Sigmoid colon (tissue), 7 donors: ENCODE data around the gene TRMT112. TPM values are rescaled to one million over a fixed set of nuclear protein-coding genes. Genes with fewer than 3 reads are reported as not detected.

Source experiments
- DNase-seq: peaks from one replicate; pipeline ENCODE4 v3.0.0-alpha.2; 2019
- H3K27ac ChIP-seq, 4 donors: fragments of 200-600 bp; sonication (generic); one replicate each; pipeline ENCODE4 v1.5.1; 2016 to 2019; ENCODE audit warnings: mild to moderate bottlenecking in 1 of 4
- H3K27me3 ChIP-seq, 3 donors: fragments of 200-600 bp; sonication (generic); one replicate each; pipeline ENCODE4 v1.5.1; 2019; ENCODE audit warnings: mild to moderate bottlenecking in 1 of 3
- H3K36me3 ChIP-seq, 4 donors: fragments of 200-600 bp; sonication (generic); one replicate each; pipeline ENCODE4 v1.5.1; 2016 to 2019
- H3K4me1 ChIP-seq, 4 donors: fragments of 200-600 bp; sonication (generic); one replicate each; pipeline ENCODE4 v1.5.1; 2017 to 2019
- H3K4me3 ChIP-seq, 4 donors: fragments of 200-600 bp; sonication (generic); one replicate each; pipeline ENCODE4 v1.5.1; 2017 to 2019; ENCODE audit warnings: mild to moderate bottlenecking in 2 of 4, moderate library complexity in 1 of 4
- H3K9me3 ChIP-seq, 4 donors: fragments of 200-600 bp in 3 of 4; sonication (generic) in 3 of 4; one replicate each; pipeline versions ENCODE4 v1.5.1 to v1.6.1; 2013 to 2019
- EP300 ChIP-seq, 4 donors: sonication (generic); formaldehyde crosslinking; IDR thresholded peaks; one replicate each; pipeline ENCODE4 v1.6.1; 2017; ENCODE audit warnings: antibody characterized with exemption in 4 of 4
- POLR2A ChIP-seq, 2 donors: fragments of 450-650 bp; IDR thresholded peaks; one replicate each; pipeline ENCODE4 v1.6.1; 2016; ENCODE audit warnings: antibody characterized with exemption in 2 of 2, mild to moderate bottlenecking in 2 of 2, moderate library complexity in 2 of 2
- POLR2AphosphoS5 ChIP-seq, 4 donors: sonication (generic); formaldehyde crosslinking; IDR thresholded peaks; one replicate each; pipeline ENCODE4 v1.6.1; 2017; ENCODE audit warnings: antibody characterized with exemption in 4 of 4
- WGBS, 2 donors: extraction: QIAGEN DNeasy Blood & Tissue Kit; methylation state at CpG; one replicate each; pipeline ENCODE4 v1.1.7; 2013; 5-methylcytosine and 5-hydroxymethylcytosine counted together
- intact Hi-C: fragments of 100-400 bp; cut with DNase I; formaldehyde crosslinking; loops from one replicate; pipeline ENCODE4 v1.15.1; 2023
- polyA plus RNA-seq, 3 donors: library from polyadenylated mRNA; stranded (reverse); fragments of 200-250 nt; gene quantifications; one replicate each; pipeline ENCODE4 v1.2.3, GENCODE V29; 2013
- total RNA-seq, 4 donors: library from RNA; depleted of rRNA; stranded (reverse); fragments of >200 nt; gene quantifications; one replicate each; pipeline ENCODE4 v1.1.0, GENCODE V29; 2016
- TF ChIP-seq, protein P1 (sequence below), 4 experiments: fragments of 450-650 bp in 3 of 4; fragments of 200-600 bp in 1 of 4; IDR thresholded peaks; one replicate each; pipeline ENCODE4 v1.5.1; 2016 to 2019; ENCODE audit warnings: antibody characterized with exemption in 4 of 4, mild to moderate bottlenecking in 3 of 4, moderate library complexity in 2 of 4
- donor health status: healthy with polysubstance abuse.
- donor health status: Bipolar disorder and iron deficiency.
- donor health status: healthy.

Gene TRMT112
- total and polyA plus RNA-seq, 7 donors = 148 to 353 (median 232) TPM

DNA sequence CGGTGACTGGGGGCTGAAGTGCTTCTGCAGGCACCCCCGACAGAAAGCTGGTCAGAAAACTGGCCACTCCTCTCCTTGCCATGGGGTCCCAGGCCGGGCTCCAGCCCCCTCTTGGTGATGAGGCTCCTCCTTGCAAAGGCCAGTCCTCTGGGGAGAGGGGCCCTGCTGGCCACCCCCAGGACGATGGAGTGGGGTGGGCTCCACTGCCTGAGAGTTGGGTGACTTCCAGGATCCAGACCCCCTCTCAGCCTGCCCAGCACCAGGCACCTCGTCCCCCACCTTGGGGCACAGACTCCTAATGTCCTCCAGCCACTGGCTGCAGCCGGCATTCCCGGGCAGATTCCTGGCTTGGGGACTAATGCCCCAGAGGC, 41.2 kb upstream of the TRMT112 start:
- Histone ChIP-seq H3K9me3 (no peaks in the 10 kb centered on the region), H3K27me3 (no peaks in the 10 kb centered on the region), H3K4me3 (peak overlapping the region; percentile 79 to 92 (median 84)), H3K4me1 (peaks cover 0 to 45% (median 38%) of the 10 kb centered on the region in 4 donors), H3K27ac (peak overlapping the region; percentile 79 to 90 (median 86)), H3K36me3 (peaks cover 0 to 26% (median 14%) of the 10 kb centered on the region in 4 donors)
- no peak for DNase-seq
- TF ChIP-seq EP300 (IDR thresholded peaks at IDR 0.05) (no peak), POLR2AphosphoS5 (IDR thresholded peaks at IDR 0.05) (no peak), POLR2A (IDR thresholded peaks at IDR 0.05) (no peak)
- TF ChIP-seq, protein P1, sequence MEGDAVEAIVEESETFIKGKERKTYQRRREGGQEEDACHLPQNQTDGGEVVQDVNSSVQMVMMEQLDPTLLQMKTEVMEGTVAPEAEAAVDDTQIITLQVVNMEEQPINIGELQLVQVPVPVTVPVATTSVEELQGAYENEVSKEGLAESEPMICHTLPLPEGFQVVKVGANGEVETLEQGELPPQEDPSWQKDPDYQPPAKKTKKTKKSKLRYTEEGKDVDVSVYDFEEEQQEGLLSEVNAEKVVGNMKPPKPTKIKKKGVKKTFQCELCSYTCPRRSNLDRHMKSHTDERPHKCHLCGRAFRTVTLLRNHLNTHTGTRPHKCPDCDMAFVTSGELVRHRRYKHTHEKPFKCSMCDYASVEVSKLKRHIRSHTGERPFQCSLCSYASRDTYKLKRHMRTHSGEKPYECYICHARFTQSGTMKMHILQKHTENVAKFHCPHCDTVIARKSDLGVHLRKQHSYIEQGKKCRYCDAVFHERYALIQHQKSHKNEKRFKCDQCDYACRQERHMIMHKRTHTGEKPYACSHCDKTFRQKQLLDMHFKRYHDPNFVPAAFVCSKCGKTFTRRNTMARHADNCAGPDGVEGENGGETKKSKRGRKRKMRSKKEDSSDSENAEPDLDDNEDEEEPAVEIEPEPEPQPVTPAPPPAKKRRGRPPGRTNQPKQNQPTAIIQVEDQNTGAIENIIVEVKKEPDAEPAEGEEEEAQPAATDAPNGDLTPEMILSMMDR (IDR thresholded peaks at IDR 0.05) = no peak
- intact Hi-C loops = no loop called here
- 18 to 36% methylated on average over 7 of the region's 7 CpGs for WGBS, 2 donors

DNA sequence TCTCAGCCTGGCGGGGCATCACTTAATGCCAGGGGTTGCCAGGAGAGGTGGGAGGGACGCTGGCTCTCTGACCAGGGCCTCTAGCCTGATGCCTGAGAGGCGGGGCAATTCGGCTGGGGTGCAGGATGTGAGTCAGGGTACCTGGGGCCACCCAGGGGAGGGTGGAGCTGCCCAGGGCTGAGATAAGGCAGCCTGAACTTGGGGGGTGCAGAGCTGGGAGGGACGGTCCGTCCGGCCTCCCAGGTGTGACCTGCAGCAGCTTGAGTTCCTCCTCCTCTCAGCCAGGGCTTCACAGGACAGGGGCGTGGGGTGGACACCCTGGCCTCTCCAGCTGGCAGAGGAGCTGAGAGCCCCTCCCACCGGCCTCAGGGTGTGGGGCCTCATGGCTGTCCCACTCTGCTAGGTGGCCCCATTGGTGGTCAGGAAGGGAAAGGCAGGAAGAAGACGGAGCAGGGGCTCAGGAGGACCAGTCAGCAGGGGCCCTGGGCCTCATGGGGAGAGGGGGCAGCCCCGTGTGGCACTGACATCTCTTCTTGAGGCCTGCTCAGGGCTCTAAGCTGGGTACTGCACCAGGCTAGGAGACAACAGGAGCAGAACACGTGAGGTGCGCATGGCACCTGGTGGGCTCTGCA, 40.7 kb upstream of the TRMT112 start:
- H3K27ac ChIP-seq = peak overlapping the region; percentile 79 to 90 (median 86)
- peaks cover 0 to 22% (median 13%) of the 10 kb centered on the region in 4 donors for H3K36me3 ChIP-seq
- TF ChIP-seq POLR2A (IDR thresholded peaks at IDR 0.05) = no peak
- TF ChIP-seq, protein P1 (IDR thresholded peaks at IDR 0.05) = no peak
- no peak for TF ChIP-seq EP300 (IDR thresholded peaks at IDR 0.05)
- no peak for TF ChIP-seq POLR2AphosphoS5 (IDR thresholded peaks at IDR 0.05)
- intact Hi-C loops = no loop called here
- peak overlapping the region; percentile 79 to 92 (median 84) for H3K4me3 ChIP-seq
- no peaks in the 10 kb centered on the region for H3K9me3 ChIP-seq
- 39 to 70% methylated on average over 13 of the region's 13 CpGs for WGBS, 2 donors
- H3K27me3 ChIP-seq = no peaks in the 10 kb centered on the region
- peaks cover 0 to 45% (median 38%) of the 10 kb centered on the region in 4 donors for H3K4me1 ChIP-seq
- DNase-seq = no peak

DNA sequence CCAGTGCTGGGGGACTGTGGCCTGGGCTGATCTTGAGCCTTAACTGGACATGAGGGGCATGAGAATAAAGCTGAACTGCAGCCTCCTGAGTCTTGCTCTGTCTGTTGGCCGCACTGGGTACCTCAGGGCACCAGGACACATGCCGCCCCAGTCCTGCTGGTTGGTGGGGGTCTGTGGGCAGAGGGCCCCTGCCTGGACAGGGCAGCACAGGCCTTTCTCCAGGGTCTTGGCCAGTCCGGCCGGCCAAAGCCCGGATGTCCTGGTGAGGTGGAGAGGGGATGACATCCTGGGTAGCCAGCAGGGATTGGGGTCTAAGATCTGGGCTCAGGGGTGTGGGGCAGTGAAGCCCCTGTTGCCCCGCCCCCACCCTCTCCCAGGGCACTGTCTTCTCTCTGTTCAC, 40.1 kb upstream of the TRMT112 start:
- 90 to 95% methylated on average over 6 of the region's 6 CpGs for WGBS, 2 donors
- no peak for TF ChIP-seq POLR2AphosphoS5 (IDR thresholded peaks at IDR 0.05)
- no peak for TF ChIP-seq EP300 (IDR thresholded peaks at IDR 0.05)
- TF ChIP-seq POLR2A (IDR thresholded peaks at IDR 0.05) = no peak
- TF ChIP-seq, protein P1 (IDR thresholded peaks at IDR 0.05) = no peak
- Histone ChIP-seq H3K36me3 (peaks cover 0 to 17% (median 10%) of the 10 kb centered on the region in 4 donors), H3K4me1 (peaks cover 0 to 45% (median 38%) of the 10 kb centered on the region in 4 donors), H3K27ac (peak overlapping the region in 1 of 4 donors; percentile 90), H3K9me3 (no peaks in the 10 kb centered on the region), H3K4me3 (no peak overlapping the region), H3K27me3 (no peaks in the 10 kb centered on the region)
- intact Hi-C loops = no loop called here
- no peak for DNase-seq

DNA sequence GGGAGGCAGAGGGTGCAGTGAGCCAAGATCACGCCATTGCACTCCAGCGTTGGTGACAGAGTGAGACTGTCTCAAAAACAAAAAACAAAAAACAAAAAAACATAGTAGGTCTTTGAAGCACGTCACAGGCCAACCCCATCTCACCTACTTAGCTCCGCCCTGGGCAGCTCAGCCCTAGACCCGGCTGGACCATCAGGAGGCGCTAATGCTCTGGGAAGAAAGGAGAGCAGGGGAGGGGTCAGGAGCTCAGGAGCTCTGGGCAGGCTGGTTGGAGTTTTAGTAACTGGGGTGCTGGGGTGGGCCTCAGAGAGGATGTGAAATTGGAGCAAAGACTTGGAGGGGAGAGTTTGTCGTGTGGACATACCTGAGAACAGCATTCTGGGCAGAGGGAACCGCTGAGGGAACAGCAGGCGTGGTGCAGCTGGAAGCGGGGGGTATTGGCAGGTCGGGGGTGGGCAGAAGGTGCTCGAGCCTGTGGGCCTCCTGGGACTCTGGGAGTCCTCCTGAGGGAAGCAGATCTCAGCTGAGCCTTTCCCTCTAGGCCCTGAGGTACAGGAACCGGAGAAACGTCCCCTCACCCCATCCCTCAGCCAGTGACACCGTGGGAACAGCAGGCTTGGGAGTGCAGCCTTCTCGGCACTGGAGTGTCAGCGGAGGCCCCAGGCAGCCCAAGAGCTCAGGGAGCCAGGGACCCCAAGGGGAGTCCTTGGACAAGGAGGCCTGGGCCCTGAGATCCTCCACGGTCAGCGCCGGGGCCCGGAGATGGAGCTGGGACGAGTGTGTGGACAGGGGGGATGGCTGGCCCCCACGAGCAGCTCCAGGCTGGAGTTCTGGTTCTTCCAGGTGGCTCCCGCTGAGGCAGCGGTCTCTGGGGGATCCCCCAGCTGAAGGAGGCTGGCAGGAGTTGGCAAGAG, 39.4 kb upstream of the TRMT112 start:
- H3K9me3 ChIP-seq = no peaks in the 10 kb centered on the region
- no peak for DNase-seq
- H3K36me3 ChIP-seq = peaks cover 0 to 10% (median 7%) of the 10 kb centered on the region in 4 donors
- TF ChIP-seq, protein P1 (IDR thresholded peaks at IDR 0.05) = peak in 1 of 4 experiments; percentile 9
- no peak for TF ChIP-seq POLR2AphosphoS5 (IDR thresholded peaks at IDR 0.05)
- H3K4me3 ChIP-seq = no peak overlapping the region
- WGBS, 2 donors = 85 to 89% methylated on average over 25 of the region's 25 CpGs
- H3K27me3 ChIP-seq = no peaks in the 10 kb centered on the region
- intact Hi-C loops = no loop called here
- H3K4me1 ChIP-seq = peaks cover 0 to 45% (median 38%) of the 10 kb centered on the region in 4 donors
- H3K27ac ChIP-seq = no peak overlapping the region
